Astrocyte (in vitro differentiated cells and primary cell): ENCODE results near the gene INTS7.

ENCODE experiments used
- EZH2 ChIP-seq: IDR thresholded peaks from 2 replicates; pipeline ENCODE4 v1.6.1; 2012; ENCODE audit warnings: mild to moderate bottlenecking, low read length, inconsistent platforms; ENCODE audit not compliant: insufficient read depth
- TF ChIP-seq, protein P1 (sequence below): IDR thresholded peaks from 2 replicates; pipeline ENCODE4 v1.5.1; 2011; ENCODE audit warnings: low read depth, mild to moderate bottlenecking, inconsistent platforms, low read length, moderate library complexity; ENCODE audit not compliant: insufficient read depth

DNA sequence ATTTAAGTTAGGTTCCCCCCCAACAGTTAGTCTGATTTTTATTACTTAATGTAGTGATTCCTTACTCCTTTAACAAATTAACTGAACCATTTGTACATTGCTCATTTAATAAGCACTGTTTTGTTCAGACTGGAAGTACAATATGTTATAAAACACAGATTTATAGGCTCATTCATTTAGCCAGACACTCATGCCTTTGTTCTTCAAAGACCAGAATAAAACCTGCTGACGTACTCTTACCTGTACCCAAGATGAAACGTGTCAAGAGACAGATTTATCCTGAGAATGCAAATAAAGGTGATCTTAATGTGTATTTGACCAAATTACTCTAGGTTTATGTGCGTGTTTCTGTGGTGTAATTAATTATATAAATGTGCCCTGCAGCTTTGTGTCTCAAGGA, 92.8 kb downstream of the INTS7 start:
- TF ChIP-seq, protein P1, sequence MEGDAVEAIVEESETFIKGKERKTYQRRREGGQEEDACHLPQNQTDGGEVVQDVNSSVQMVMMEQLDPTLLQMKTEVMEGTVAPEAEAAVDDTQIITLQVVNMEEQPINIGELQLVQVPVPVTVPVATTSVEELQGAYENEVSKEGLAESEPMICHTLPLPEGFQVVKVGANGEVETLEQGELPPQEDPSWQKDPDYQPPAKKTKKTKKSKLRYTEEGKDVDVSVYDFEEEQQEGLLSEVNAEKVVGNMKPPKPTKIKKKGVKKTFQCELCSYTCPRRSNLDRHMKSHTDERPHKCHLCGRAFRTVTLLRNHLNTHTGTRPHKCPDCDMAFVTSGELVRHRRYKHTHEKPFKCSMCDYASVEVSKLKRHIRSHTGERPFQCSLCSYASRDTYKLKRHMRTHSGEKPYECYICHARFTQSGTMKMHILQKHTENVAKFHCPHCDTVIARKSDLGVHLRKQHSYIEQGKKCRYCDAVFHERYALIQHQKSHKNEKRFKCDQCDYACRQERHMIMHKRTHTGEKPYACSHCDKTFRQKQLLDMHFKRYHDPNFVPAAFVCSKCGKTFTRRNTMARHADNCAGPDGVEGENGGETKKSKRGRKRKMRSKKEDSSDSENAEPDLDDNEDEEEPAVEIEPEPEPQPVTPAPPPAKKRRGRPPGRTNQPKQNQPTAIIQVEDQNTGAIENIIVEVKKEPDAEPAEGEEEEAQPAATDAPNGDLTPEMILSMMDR, result no peak
- no peak for TF ChIP-seq EZH2
